Gastrocnemius medialis (tissue), 4 donors: ENCODE results near the gene IGFALS. TPM values are rescaled to one million over a fixed set of nuclear protein-coding genes. Genes with fewer than 3 reads are reported as not detected.

Experiments
- ATAC-seq, 2 donors: fragments of 150-250 bp; one replicate each; pipeline ENCODE4 v1.9.1; 2016
- DNase-seq, 2 donors: peaks; one replicate each; pipeline ENCODE4 v3.0.0-alpha.2; 2019
- H3K27ac ChIP-seq, 4 donors: fragments of 200-600 bp; sonication (generic); 1 replicate in 1 of 4; 2 replicates in 3 of 4; pipeline ENCODE4 v1.5.1; 2016 to 2018; ENCODE audit warnings: mild to moderate bottlenecking in 2 of 4, moderate library complexity in 1 of 4
- H3K27me3 ChIP-seq, 3 donors: fragments of 200-600 bp; sonication (generic) in 2 of 3; 1 replicate in 1 of 3; 2 replicates in 2 of 3; pipeline versions ENCODE4 v1.5.1 to v1.6.0; 2016 to 2019; ENCODE audit warnings: mild to moderate bottlenecking in 1 of 3, moderate library complexity in 1 of 3
- H3K36me3 ChIP-seq, 2 donors: fragments of 200-600 bp; sonication (generic) in 1 of 2; one replicate each; pipeline ENCODE4 v1.5.1; 2017 to 2018
- H3K4me1 ChIP-seq, 2 donors: fragments of 200-600 bp; sonication (generic) in 1 of 2; one replicate each; pipeline ENCODE4 v1.5.1; 2016 to 2017; ENCODE audit warnings: mild to moderate bottlenecking in 2 of 2
- H3K4me3 ChIP-seq, 4 donors: fragments of 200-600 bp; sonication (generic) in 3 of 4; 1 replicate in 1 of 4; 2 replicates in 3 of 4; pipeline ENCODE4 v1.5.1; 2016 to 2019; ENCODE audit warnings: mild to moderate bottlenecking in 2 of 4
- H3K9me3 ChIP-seq, 3 donors: fragments of 200-600 bp; sonication (generic) in 2 of 3; 1 replicate in 1 of 3; 2 replicates in 2 of 3; pipeline ENCODE4 v1.5.1; 2016 to 2019
- CTCF ChIP-seq, 5 experiments: fragments of 450-650 bp in 3 of 5; fragments of 200-600 bp in 2 of 5; sonication (generic) in 2 of 5; IDR thresholded peaks in 4 of 5; conservative IDR thresholded peaks in 1 of 5; 1 replicate in 4 of 5; 2 replicates in 1 of 5; pipeline ENCODE4 v1.5.1; 2016 to 2019; ENCODE audit warnings: antibody characterized with exemption in 5 of 5, mild to moderate bottlenecking in 3 of 5, moderate library complexity in 3 of 5
- POLR2A ChIP-seq, 2 donors: fragments of 450-650 bp; IDR thresholded peaks; one replicate each; pipeline ENCODE4 v1.6.1; 2017; ENCODE audit warnings: antibody characterized with exemption in 2 of 2, mild to moderate bottlenecking in 2 of 2, moderate library complexity in 2 of 2
- in situ Hi-C, 4 donors: fragments of 200-750 bp; cut with MboI; loops; one replicate each; pipeline versions ENCODE4 v1.15.0 to v1.8.0; 2017; ENCODE audit warnings: low sequenced_read_pairs in 4 of 4
- intact Hi-C: fragments of 100-400 bp; cut with DNase I; formaldehyde crosslinking; loops from one replicate; pipeline ENCODE4 v1.15.1; 2023; ENCODE audit warnings: low total_unique reads
- total RNA-seq, 4 donors: library from RNA; depleted of rRNA; stranded (reverse); fragments of >200 nt; gene quantifications; one replicate each; pipeline versions ENCODE4 v1.1.0 to v1.2.3, GENCODE V29; 2016

Gene IGFALS
- total RNA-seq, 4 donors from 2014 or later = 0.20 to 0.22 TPM; not detected in 2

GRCh38 chr16:1767116-1767994, 26.1 kb downstream of the IGFALS start:
- in situ Hi-C loops (no loop called here), intact Hi-C loops (no loop called here)
- ATAC-seq (no peak), DNase-seq (no peak)
- Histone ChIP-seq H3K36me3 (peaks cover 0 to 56% of the 10 kb centered on the region in 2 donors), H3K27me3 (no peaks in the 10 kb centered on the region), H3K9me3 (no peaks in the 10 kb centered on the region), H3K27ac (no peak overlapping the region), H3K4me1 (peaks cover 13 to 19% of the 10 kb centered on the region in 2 donors), H3K4me3 (no peak overlapping the region)
- TF ChIP-seq CTCF (IDR thresholded peaks at IDR 0.05 in 4 of 5, conservative IDR thresholded peaks at IDR 0.05 in 1 of 5) (no peak), POLR2A (IDR thresholded peaks at IDR 0.05) (no peak)

GRCh38 chr16:1766701-1767100, 26.8 kb downstream of the IGFALS start:
- in situ Hi-C loops = no loop called here
- peaks cover 0 to 63% of the 10 kb centered on the region in 2 donors for H3K36me3 ChIP-seq

GRCh38 chr16:1766231-1766630, 27.3 kb downstream of the IGFALS start:
- Histone ChIP-seq H3K9me3 (no peaks in the 10 kb centered on the region), H3K4me1 (peaks cover 8 to 11% of the 10 kb centered on the region in 2 donors), H3K27me3 (no peaks in the 10 kb centered on the region), H3K27ac (no peak overlapping the region), H3K4me3 (no peak overlapping the region), H3K36me3 (peaks cover 0 to 65% of the 10 kb centered on the region in 2 donors)
- no peak for ATAC-seq
- intact Hi-C loops = no loop called here
- in situ Hi-C loops = no loop called here
- DNase-seq = no peak
- TF ChIP-seq CTCF (IDR thresholded peaks at IDR 0.05 in 4 of 5, conservative IDR thresholded peaks at IDR 0.05 in 1 of 5) (no peak), POLR2A (IDR thresholded peaks at IDR 0.05) (no peak)

More at GRCh38 chr16:1766701-1767100, 26.8 kb downstream of the IGFALS start:
- intact Hi-C loops = no loop called here
- ATAC-seq (no peak), DNase-seq (no peak)
- Histone ChIP-seq H3K4me1 (peaks cover 9 to 13% of the 10 kb centered on the region in 2 donors), H3K9me3 (no peaks in the 10 kb centered on the region), H3K4me3 (no peak overlapping the region), H3K27me3 (no peaks in the 10 kb centered on the region), H3K27ac (no peak overlapping the region)
- TF ChIP-seq POLR2A (IDR thresholded peaks at IDR 0.05) (no peak), CTCF (IDR thresholded peaks at IDR 0.05 in 4 of 5, conservative IDR thresholded peaks at IDR 0.05 in 1 of 5) (no peak)

- TF ChIP-seq CTCF (IDR thresholded peaks at IDR 0.05 in 4 of 5, conservative IDR thresholded peaks at IDR 0.05 in 1 of 5) (no peak), POLR2A (IDR thresholded peaks at IDR 0.05) (no peak)
- Histone ChIP-seq H3K36me3 (peaks cover 0 to 69% of the 10 kb centered on the region in 2 donors), H3K4me3 (no peak overlapping the region), H3K27me3 (no peaks in the 10 kb centered on the region), H3K9me3 (no peaks in the 10 kb centered on the region), H3K4me1 (peaks cover 8 to 9% of the 10 kb centered on the region in 2 donors), H3K27ac (no peak overlapping the region)
- in situ Hi-C loops = no loop called here
- DNase-seq = no peak
- intact Hi-C loops = no loop called here
- no peak for ATAC-seq
Observed at GRCh38 chr16:1765826-1766225, 27.7 kb downstream of the IGFALS start.
